Right forelimb (tissue), 1 donor: Measurements from ENCODE around the gene ORC3.
"Not testable (repeated sequence)": the region's sequence is repeated elsewhere in the genome, so short reads cannot be mapped to it uniquely, and the experiment has no call there.

Source experiments
- DNase-seq: peaks from one replicate; pipeline ENCODE4 v3.0.0-alpha.2; 2018

ORC3 gene

GRCh38 chr6:87661503-87661902, 71.6 kb downstream of the ORC3 start:
- DNase-seq, result no peak

- DNase-seq, result no peak
Observed at GRCh38 chr6:87663434-87663833, 73.5 kb downstream of the ORC3 start.

GRCh38 chr6:87664921-87665485, 75.1 kb downstream of the ORC3 start:
- DNase-seq, result no peak

- DNase-seq, result no peak
Observed at GRCh38 chr6:87667032-87667431, 77.1 kb downstream of the ORC3 start.

GRCh38 chr6:87668013-87668412, 78.1 kb downstream of the ORC3 start:
- no peak for DNase-seq

- no peak for DNase-seq
Observed at GRCh38 chr6:87669051-87669450, 79.1 kb downstream of the ORC3 start.

GRCh38 chr6:87670707-87671106, 80.8 kb downstream of the ORC3 start:
- no peak for DNase-seq

GRCh38 chr6:87671555-87672029, 81.7 kb downstream of the ORC3 start:
- DNase-seq, result no peak

GRCh38 chr6:87672641-87673040, 82.7 kb downstream of the ORC3 start:
- DNase-seq, result no peak

- DNase-seq, result no peak
Observed at GRCh38 chr6:87673237-87673636, 83.3 kb downstream of the ORC3 start.

GRCh38 chr6:87674290-87674689, 84.4 kb downstream of the ORC3 start:
- DNase-seq, result no peak

GRCh38 chr6:87675004-87675681, 85.2 kb downstream of the ORC3 start:
- no peak for DNase-seq

GRCh38 chr6:87682310-87682709, 92.4 kb downstream of the ORC3 start:
- DNase-seq, result no peak

GRCh38 chr6:87683890-87684289, 94.0 kb downstream of the ORC3 start:
- no peak for DNase-seq

- no peak for DNase-seq
Observed at GRCh38 chr6:87684895-87685654, 95.1 kb downstream of the ORC3 start.

- not testable (repeated sequence) for DNase-seq
Observed at GRCh38 chr6:87686636-87687205, 96.8 kb downstream of the ORC3 start.

GRCh38 chr6:87687296-87687695, 97.4 kb downstream of the ORC3 start:
- DNase-seq, result no peak

- not testable (repeated sequence) for DNase-seq
Observed at GRCh38 chr6:87687893-87688292, 98.0 kb downstream of the ORC3 start.

- no peak for DNase-seq
Observed at GRCh38 chr6:87690441-87690840, 100.5 kb downstream of the ORC3 start.

GRCh38 chr6:87692086-87692485, 102.2 kb downstream of the ORC3 start:
- no peak for DNase-seq

GRCh38 chr6:87696817-87697216, 106.9 kb downstream of the ORC3 start:
- DNase-seq, result not testable (repeated sequence)

GRCh38 chr6:87697581-87698546, 107.9 kb downstream of the ORC3 start:
- DNase-seq, result no peak
